Adrenal gland (tissue), 5 donors: Measurements from ENCODE around the gene PLEKHA6.

Experiments
- CTCF ChIP-seq, 6 experiments: fragments of 450-650 bp in 4 of 6; fragments of 200-600 bp in 2 of 6; sonication (generic) in 1 of 6; IDR thresholded peaks; 1 replicate in 5 of 6; 2 replicates in 1 of 6; pipeline versions ENCODE4 v1.5.1 to v1.8.0; 2016 to 2021; ENCODE audit warnings: antibody characterized with exemption in 6 of 6, mild to moderate bottlenecking in 2 of 6, moderate library complexity in 1 of 6
- POLR2A ChIP-seq, 2 donors: fragments of 450-650 bp; IDR thresholded peaks; one replicate each; pipeline ENCODE4 v1.6.1; 2017; ENCODE audit warnings: antibody characterized with exemption in 2 of 2, mild to moderate bottlenecking in 2 of 2, moderate library complexity in 1 of 2
- donor health status: DM: no; HTN: no; CAD: no.

GRCh38 chr1:204228896-204229295 lies 130.8 kb downstream of the PLEKHA6 start:
- no peak for TF ChIP-seq POLR2A (IDR thresholded peaks at IDR 0.05)
- TF ChIP-seq CTCF (IDR thresholded peaks at IDR 0.05) = no peak
